Measurements from ENCODE around the gene MAP2K3.

The MAP2K3 gene

GRCh38 chr17:21284319-21285163 is at the start of gene MAP2K3:
Gene MAP2K3, plus strand, starts transcription at chr17:21284711. Its CDS starts 210 bp downstream, at chr17:21284921.
- DNase-seq (ENCODE audit: low read depth, low spot score), result peak; percentile 96
- Histone ChIP-seq H3K4me3 (ENCODE audit: low read length) (peak within 1 kb of the TSS; percentile 77), H3K4me1 (ENCODE audit: control insufficient read depth, insufficient read depth, low read length) (no peaks in the 10 kb centered on the region; the same call in 1 of the 2 replicates), H3K27me3 (ENCODE audit: control insufficient read depth, insufficient read depth, low read length) (no peaks in the 10 kb centered on the region; the same call in 1 of the 2 replicates), H3K27ac (ENCODE audit: low read length) (no peak within 1 kb of the TSS), H3K9me3 (ENCODE audit: control insufficient read depth, insufficient read depth, low read length) (no peaks in the 10 kb centered on the region), H3K36me3 (ENCODE audit: control insufficient read depth, insufficient read depth, low read length) (no peaks in the 10 kb centered on the region)
- WGBS (ENCODE audit: insufficient coverage, insufficient read length), result no CpG with 5 or more reads among the region's 88 CpGs

GRCh38 chr17:21235921-21236320 is 48.6 kb upstream of the MAP2K3 start:
- Histone ChIP-seq H3K27ac (ENCODE audit: low read length) (no peak overlapping the region), H3K9me3 (ENCODE audit: control insufficient read depth, insufficient read depth, low read length) (no peaks in the 10 kb centered on the region), H3K27me3 (ENCODE audit: control insufficient read depth, insufficient read depth, low read length) (no peaks in the 10 kb centered on the region), H3K4me1 (ENCODE audit: control insufficient read depth, insufficient read depth, low read length) (peaks cover 2% of the 10 kb centered on the region; the same call in 1 of the 2 replicates), H3K36me3 (ENCODE audit: control insufficient read depth, insufficient read depth, low read length) (no peaks in the 10 kb centered on the region), H3K4me3 (ENCODE audit: low read length) (no peak overlapping the region)
- DNase-seq (ENCODE audit: low read depth, low spot score), result no peak
- no CpG with 5 or more reads among the region's 1 CpG for WGBS (ENCODE audit: insufficient coverage, insufficient read length)

- Histone ChIP-seq H3K27me3 (ENCODE audit: control insufficient read depth, insufficient read depth, low read length) (no peaks in the 10 kb centered on the region), H3K4me1 (ENCODE audit: control insufficient read depth, insufficient read depth, low read length) (peaks cover 2% of the 10 kb centered on the region; the same call in 1 of the 2 replicates), H3K9me3 (ENCODE audit: control insufficient read depth, insufficient read depth, low read length) (no peaks in the 10 kb centered on the region), H3K36me3 (ENCODE audit: control insufficient read depth, insufficient read depth, low read length) (no peaks in the 10 kb centered on the region), H3K4me3 (ENCODE audit: low read length) (no peak overlapping the region), H3K27ac (ENCODE audit: low read length) (no peak overlapping the region)
- WGBS (ENCODE audit: insufficient coverage, insufficient read length), result no CpG with 5 or more reads among the region's 12 CpGs
- DNase-seq (ENCODE audit: low read depth, low spot score), result no peak
These were observed 44.7 kb upstream of the MAP2K3 start for GRCh38 chr17:21239680-21240368.

- Histone ChIP-seq H3K27ac (ENCODE audit: low read length) (no peak overlapping the region), H3K36me3 (ENCODE audit: control insufficient read depth, insufficient read depth, low read length) (no peaks in the 10 kb centered on the region), H3K27me3 (ENCODE audit: control insufficient read depth, insufficient read depth, low read length) (no peaks in the 10 kb centered on the region), H3K4me1 (ENCODE audit: control insufficient read depth, insufficient read depth, low read length) (peaks cover 3% of the 10 kb centered on the region; the same call in 1 of the 2 replicates), H3K9me3 (ENCODE audit: control insufficient read depth, insufficient read depth, low read length) (no peaks in the 10 kb centered on the region), H3K4me3 (ENCODE audit: low read length) (no peak overlapping the region)
- no peak for DNase-seq (ENCODE audit: low read depth, low spot score)
- WGBS (ENCODE audit: insufficient coverage, insufficient read length), result no CpG with 5 or more reads among the region's 25 CpGs
These were observed 44.0 kb upstream of the MAP2K3 start for GRCh38 chr17:21240369-21241055.

- H3K27ac ChIP-seq (ENCODE audit: low read length), result no peak overlapping the region
- peaks cover 5% of the 10 kb centered on the region; the same call in 1 of the 2 replicates for H3K4me1 ChIP-seq (ENCODE audit: control insufficient read depth, insufficient read depth, low read length)
- no peaks in the 10 kb centered on the region for H3K36me3 ChIP-seq (ENCODE audit: control insufficient read depth, insufficient read depth, low read length)
- no peak overlapping the region for H3K4me3 ChIP-seq (ENCODE audit: low read length)
- no peaks in the 10 kb centered on the region for H3K27me3 ChIP-seq (ENCODE audit: control insufficient read depth, insufficient read depth, low read length)
- no peaks in the 10 kb centered on the region for H3K9me3 ChIP-seq (ENCODE audit: control insufficient read depth, insufficient read depth, low read length)
- DNase-seq (ENCODE audit: low read depth, low spot score), result no peak
- WGBS (ENCODE audit: insufficient coverage, insufficient read length), result no CpG with 5 or more reads among the region's 11 CpGs
These were observed 42.9 kb upstream of the MAP2K3 start for GRCh38 chr17:21241564-21241963.

GRCh38 chr17:21242026-21242697 is 42.3 kb upstream of the MAP2K3 start:
- Histone ChIP-seq H3K9me3 (ENCODE audit: control insufficient read depth, insufficient read depth, low read length) (no peaks in the 10 kb centered on the region), H3K4me3 (ENCODE audit: low read length) (no peak overlapping the region), H3K27me3 (ENCODE audit: control insufficient read depth, insufficient read depth, low read length) (no peaks in the 10 kb centered on the region), H3K36me3 (ENCODE audit: control insufficient read depth, insufficient read depth, low read length) (no peaks in the 10 kb centered on the region), H3K4me1 (ENCODE audit: control insufficient read depth, insufficient read depth, low read length) (peaks cover 5% of the 10 kb centered on the region; the same call in 1 of the 2 replicates), H3K27ac (ENCODE audit: low read length) (no peak overlapping the region)
- no CpG with 5 or more reads among the region's 11 CpGs for WGBS (ENCODE audit: insufficient coverage, insufficient read length)
- no peak for DNase-seq (ENCODE audit: low read depth, low spot score)

GRCh38 chr17:21242780-21243515 is 41.6 kb upstream of the MAP2K3 start:
- Histone ChIP-seq H3K4me1 (ENCODE audit: control insufficient read depth, insufficient read depth, low read length) (peaks cover 5% of the 10 kb centered on the region; the same call in 1 of the 2 replicates), H3K27me3 (ENCODE audit: control insufficient read depth, insufficient read depth, low read length) (no peaks in the 10 kb centered on the region), H3K36me3 (ENCODE audit: control insufficient read depth, insufficient read depth, low read length) (no peaks in the 10 kb centered on the region), H3K9me3 (ENCODE audit: control insufficient read depth, insufficient read depth, low read length) (no peaks in the 10 kb centered on the region), H3K27ac (ENCODE audit: low read length) (no peak overlapping the region), H3K4me3 (ENCODE audit: low read length) (no peak overlapping the region)
- no peak for DNase-seq (ENCODE audit: low read depth, low spot score)
- WGBS (ENCODE audit: insufficient coverage, insufficient read length), result no CpG with 5 or more reads among the region's 26 CpGs

- Histone ChIP-seq H3K4me1 (ENCODE audit: control insufficient read depth, insufficient read depth, low read length) (peaks cover 5% of the 10 kb centered on the region; the same call in 1 of the 2 replicates), H3K4me3 (ENCODE audit: low read length) (no peak overlapping the region), H3K27ac (ENCODE audit: low read length) (no peak overlapping the region), H3K9me3 (ENCODE audit: control insufficient read depth, insufficient read depth, low read length) (no peaks in the 10 kb centered on the region), H3K36me3 (ENCODE audit: control insufficient read depth, insufficient read depth, low read length) (no peaks in the 10 kb centered on the region), H3K27me3 (ENCODE audit: control insufficient read depth, insufficient read depth, low read length) (no peaks in the 10 kb centered on the region)
- no CpG with 5 or more reads among the region's 23 CpGs for WGBS (ENCODE audit: insufficient coverage, insufficient read length)
- DNase-seq (ENCODE audit: low read depth, low spot score), result no peak
These were observed 40.8 kb upstream of the MAP2K3 start for GRCh38 chr17:21243516-21244303.

- Histone ChIP-seq H3K27me3 (ENCODE audit: control insufficient read depth, insufficient read depth, low read length) (no peaks in the 10 kb centered on the region), H3K4me3 (ENCODE audit: low read length) (no peak overlapping the region), H3K9me3 (ENCODE audit: control insufficient read depth, insufficient read depth, low read length) (no peaks in the 10 kb centered on the region), H3K4me1 (ENCODE audit: control insufficient read depth, insufficient read depth, low read length) (0 out of 2 replicates have a peak, but pooled peaks cover 3% of the 10 kb centered on the region), H3K36me3 (ENCODE audit: control insufficient read depth, insufficient read depth, low read length) (no peaks in the 10 kb centered on the region), H3K27ac (ENCODE audit: low read length) (no peak overlapping the region)
- no CpG with 5 or more reads among the region's 9 CpGs for WGBS (ENCODE audit: insufficient coverage, insufficient read length)
- DNase-seq (ENCODE audit: low read depth, low spot score), result no peak
These were observed 38.8 kb upstream of the MAP2K3 start for GRCh38 chr17:21245639-21246084.
